Uterus (tissue), 4 donors: Measurements from ENCODE around the gene EML5. TPM values are rescaled to one million over a fixed set of nuclear protein-coding genes. Genes with fewer than 3 reads are reported as not detected.

Experiments used
- DNase-seq, 2 donors: peaks; one replicate each; pipeline ENCODE4 v3.0.0-alpha.2; 2019 to 2020
- H3K27ac ChIP-seq, 2 donors: fragments of 200-600 bp; sonication (generic); 1 replicate in 1 of 2; 2 replicates in 1 of 2; pipeline ENCODE4 v1.5.1; 2016 to 2018
- H3K27me3 ChIP-seq, 2 donors: fragments of 200-600 bp; sonication (generic); one replicate each; pipeline ENCODE4 v1.5.1; 2018 to 2019; ENCODE audit warnings: control low read depth in 1 of 2
- H3K36me3 ChIP-seq, 2 donors: fragments of 200-600 bp; sonication (generic); one replicate each; pipeline ENCODE4 v1.5.1; 2019; ENCODE audit warnings: control low read depth in 1 of 2
- H3K4me1 ChIP-seq, 2 donors: fragments of 200-600 bp; sonication (generic); one replicate each; pipeline ENCODE4 v1.5.1; 2018 to 2019; ENCODE audit warnings: control low read depth in 1 of 2
- H3K4me3 ChIP-seq, 2 donors: fragments of 200-600 bp; sonication (generic); 1 replicate in 1 of 2; 2 replicates in 1 of 2; pipeline ENCODE4 v1.5.1; 2018 to 2019; ENCODE audit warnings: mild to moderate bottlenecking in 1 of 2
- H3K9me3 ChIP-seq, 2 donors: fragments of 200-600 bp; sonication (generic); one replicate each; pipeline ENCODE4 v1.5.1; 2019; ENCODE audit warnings: control low read depth in 1 of 2
- POLR2A ChIP-seq, 2 donors: fragments of 450-650 bp; IDR thresholded peaks; one replicate each; pipeline ENCODE4 v1.6.1; 2016; ENCODE audit warnings: antibody characterized with exemption in 2 of 2, mild to moderate bottlenecking in 1 of 2, moderate library complexity in 1 of 2
- intact Hi-C: fragments of 100-400 bp; cut with DNase I; formaldehyde crosslinking; loops from one replicate; pipeline ENCODE4 v1.15.1; 2023; ENCODE audit warnings: low total_unique reads
- total RNA-seq, 4 donors: library from RNA; depleted of rRNA in 3 of 4; stranded (reverse); fragments of >200 nt in 3 of 4; gene quantifications; one replicate each; pipeline versions ENCODE4 v1.1.0 to v1.2.4, GENCODE V29; 2014 to 2023
- TF ChIP-seq, protein P1 (sequence below), 4 experiments: fragments of 200-600 bp in 2 of 4; fragments of 450-650 bp in 2 of 4; sonication (generic) in 2 of 4; IDR thresholded peaks; one replicate each; pipeline ENCODE4 v1.5.1; 2016 to 2019; ENCODE audit warnings: antibody characterized with exemption in 4 of 4, mild to moderate bottlenecking in 2 of 4, moderate library complexity in 1 of 4
- donor health status: DM: yes; HTN: yes; CAD: no.

EML5 gene
- total RNA-seq, 4 donors from 2014 or later: 0.26 to 4.4 (median 2.9) TPM

DNA sequence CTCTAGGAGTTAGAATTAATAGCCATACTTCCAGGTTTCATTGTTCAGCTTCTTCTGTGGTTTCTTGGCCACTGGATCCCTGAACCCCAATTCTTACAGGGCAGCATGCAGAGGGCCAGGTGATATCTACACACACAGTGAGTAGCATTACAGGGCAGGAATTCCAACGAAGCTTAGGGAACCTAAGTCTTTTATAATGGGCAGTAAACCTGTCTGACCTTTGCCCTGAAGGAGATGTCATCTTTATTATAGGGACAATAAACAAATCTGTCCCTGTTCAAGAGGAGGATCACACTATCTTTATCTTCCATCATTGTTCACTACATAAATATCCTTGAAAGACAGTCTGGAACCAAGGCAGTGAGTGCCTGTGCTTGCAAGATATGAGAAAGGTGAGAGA lies 11.7 kb upstream of the EML5 start:
- intact Hi-C loops: no loop called here
- H3K27me3 ChIP-seq: no peaks in the 10 kb centered on the region
- no peak for DNase-seq
- TF ChIP-seq, protein P1, sequence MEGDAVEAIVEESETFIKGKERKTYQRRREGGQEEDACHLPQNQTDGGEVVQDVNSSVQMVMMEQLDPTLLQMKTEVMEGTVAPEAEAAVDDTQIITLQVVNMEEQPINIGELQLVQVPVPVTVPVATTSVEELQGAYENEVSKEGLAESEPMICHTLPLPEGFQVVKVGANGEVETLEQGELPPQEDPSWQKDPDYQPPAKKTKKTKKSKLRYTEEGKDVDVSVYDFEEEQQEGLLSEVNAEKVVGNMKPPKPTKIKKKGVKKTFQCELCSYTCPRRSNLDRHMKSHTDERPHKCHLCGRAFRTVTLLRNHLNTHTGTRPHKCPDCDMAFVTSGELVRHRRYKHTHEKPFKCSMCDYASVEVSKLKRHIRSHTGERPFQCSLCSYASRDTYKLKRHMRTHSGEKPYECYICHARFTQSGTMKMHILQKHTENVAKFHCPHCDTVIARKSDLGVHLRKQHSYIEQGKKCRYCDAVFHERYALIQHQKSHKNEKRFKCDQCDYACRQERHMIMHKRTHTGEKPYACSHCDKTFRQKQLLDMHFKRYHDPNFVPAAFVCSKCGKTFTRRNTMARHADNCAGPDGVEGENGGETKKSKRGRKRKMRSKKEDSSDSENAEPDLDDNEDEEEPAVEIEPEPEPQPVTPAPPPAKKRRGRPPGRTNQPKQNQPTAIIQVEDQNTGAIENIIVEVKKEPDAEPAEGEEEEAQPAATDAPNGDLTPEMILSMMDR (IDR thresholded peaks at IDR 0.05): no peak
- TF ChIP-seq POLR2A (IDR thresholded peaks at IDR 0.05): no peak
- no peak overlapping the region for H3K4me3 ChIP-seq
- no peaks in the 10 kb centered on the region for H3K4me1 ChIP-seq
- no peak overlapping the region for H3K27ac ChIP-seq
- H3K36me3 ChIP-seq: no peaks in the 10 kb centered on the region
- peaks cover 0 to under 1% of the 10 kb centered on the region in 2 donors for H3K9me3 ChIP-seq

DNA sequence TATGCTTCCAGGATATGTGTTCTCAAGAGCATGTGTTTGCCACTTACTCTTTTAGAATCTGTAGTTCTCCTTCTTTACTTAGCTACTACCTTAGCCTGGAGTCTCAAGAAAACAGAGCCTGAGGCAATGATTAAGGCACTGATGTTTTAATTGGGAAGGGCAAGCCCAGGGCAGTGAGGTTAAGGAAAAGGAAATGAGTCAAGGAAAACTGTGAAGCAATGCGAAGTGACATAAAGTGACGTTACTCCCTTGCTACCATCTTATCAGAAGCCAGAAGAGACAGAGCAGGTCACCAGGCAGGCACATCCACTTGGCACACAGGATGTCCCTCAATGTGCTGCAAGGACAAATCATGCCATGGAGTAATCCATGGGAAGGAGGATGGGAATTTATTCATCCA lies 11.3 kb upstream of the EML5 start:
- Histone ChIP-seq H3K27me3 (no peaks in the 10 kb centered on the region), H3K4me1 (no peaks in the 10 kb centered on the region), H3K4me3 (no peak overlapping the region), H3K36me3 (no peaks in the 10 kb centered on the region), H3K9me3 (no peaks in the 10 kb centered on the region), H3K27ac (no peak overlapping the region)
- DNase-seq: no peak
- intact Hi-C loops: no loop called here
- TF ChIP-seq, protein P1 (IDR thresholded peaks at IDR 0.05): no peak
- TF ChIP-seq POLR2A (IDR thresholded peaks at IDR 0.05): no peak

DNA sequence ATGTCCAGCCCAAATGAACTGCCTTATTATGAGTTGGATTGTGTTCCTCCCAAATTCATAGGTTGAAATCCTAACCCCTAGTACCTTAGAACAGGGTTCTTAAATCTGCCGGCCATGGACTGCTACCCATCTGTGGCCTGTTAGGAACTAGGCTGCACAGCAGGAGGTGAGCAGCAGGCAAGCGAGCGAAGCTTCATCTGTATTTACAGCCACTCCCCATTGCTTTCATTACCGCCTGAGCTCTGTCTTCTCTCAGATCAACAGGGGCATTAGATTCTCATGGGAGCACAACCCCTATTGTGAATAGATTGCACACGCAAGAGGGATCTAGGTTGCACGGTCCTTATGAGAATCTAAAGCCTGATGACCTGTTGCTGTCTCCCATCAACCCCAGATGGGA lies 9.8 kb upstream of the EML5 start:
- Histone ChIP-seq H3K4me1 (no peaks in the 10 kb centered on the region), H3K27ac (no peak overlapping the region), H3K4me3 (no peak overlapping the region), H3K36me3 (no peaks in the 10 kb centered on the region), H3K27me3 (no peaks in the 10 kb centered on the region), H3K9me3 (no peaks in the 10 kb centered on the region)
- TF ChIP-seq POLR2A (IDR thresholded peaks at IDR 0.05): no peak
- TF ChIP-seq, protein P1 (IDR thresholded peaks at IDR 0.05): no peak
- DNase-seq: no peak
- intact Hi-C loops: no loop called here

DNA sequence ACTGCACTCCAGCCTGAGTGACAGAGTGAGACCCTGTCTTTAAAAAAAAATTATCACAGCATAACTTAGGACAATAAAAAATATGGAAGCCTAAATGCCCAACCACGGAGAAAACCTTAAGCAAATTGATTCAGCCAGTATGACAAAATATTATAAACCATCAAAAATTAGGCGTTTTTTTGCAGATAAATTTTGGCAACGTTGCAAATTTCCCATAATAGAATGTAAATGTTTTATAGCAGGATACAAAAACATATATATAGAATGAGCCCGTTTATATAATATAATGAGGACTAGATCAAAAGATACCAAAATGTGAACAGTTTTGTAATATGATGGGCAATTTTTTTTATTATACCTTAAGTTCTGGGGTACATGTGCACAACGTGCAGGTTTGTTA lies 6.8 kb upstream of the EML5 start:
- no peak for DNase-seq
- H3K27me3 ChIP-seq: no peaks in the 10 kb centered on the region
- no peaks in the 10 kb centered on the region for H3K36me3 ChIP-seq
- no peaks in the 10 kb centered on the region for H3K4me1 ChIP-seq
- intact Hi-C loops: no loop called here
- TF ChIP-seq POLR2A (IDR thresholded peaks at IDR 0.05): no peak
- TF ChIP-seq, protein P1 (IDR thresholded peaks at IDR 0.05): no peak
- H3K27ac ChIP-seq: no peak overlapping the region
- H3K9me3 ChIP-seq: no peaks in the 10 kb centered on the region
- no peak overlapping the region for H3K4me3 ChIP-seq

DNA sequence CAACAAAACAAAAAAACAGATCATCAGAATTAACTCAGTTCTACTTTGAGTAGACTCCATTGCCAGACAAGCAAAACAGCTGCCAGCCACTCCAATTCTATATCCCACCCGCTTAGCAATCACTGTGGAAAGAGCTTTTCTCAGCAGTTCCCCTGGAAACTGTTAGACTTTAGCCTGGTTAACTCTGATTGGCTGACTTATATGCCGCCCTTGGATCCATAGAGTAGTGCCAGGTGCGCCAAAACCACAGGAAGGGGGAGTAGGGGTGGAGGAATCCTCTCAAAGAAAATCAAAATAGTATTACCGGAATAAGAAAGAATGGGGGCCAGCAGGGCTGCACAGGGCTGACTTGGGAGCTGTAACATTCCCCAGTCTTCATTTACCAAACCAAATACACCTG lies 5.4 kb upstream of the EML5 start:
- H3K4me1 ChIP-seq: peaks cover 2% of the 10 kb centered on the region in 2 donors
- no peaks in the 10 kb centered on the region for H3K36me3 ChIP-seq
- H3K27ac ChIP-seq: no peak overlapping the region
- H3K9me3 ChIP-seq: no peaks in the 10 kb centered on the region
- DNase-seq: no peak
- intact Hi-C loops: no loop called here
- TF ChIP-seq, protein P1 (IDR thresholded peaks at IDR 0.05): no peak
- TF ChIP-seq POLR2A (IDR thresholded peaks at IDR 0.05): no peak
- no peak overlapping the region for H3K4me3 ChIP-seq
- no peaks in the 10 kb centered on the region for H3K27me3 ChIP-seq
